Astrocyte of the spinal cord (primary cell): ENCODE results near the gene KAT6B.

Experiments used
- DNase-seq: peaks from one replicate; pipeline ENCODE4 v3.0.0; 2011; ENCODE audit warnings: low read depth, low spot score
- H3K4me3 ChIP-seq: 2 replicates; pipeline ENCODE4 v1.5.1; 2011; ENCODE audit warnings: low read depth, mild to moderate bottlenecking, low read length, moderate library complexity
- in situ Hi-C: cut with HindIII; loops from 2 replicates; pipeline ENCODE4 v1.10.0; 2017; ENCODE audit warnings: low sequenced_read_pairs
- TF ChIP-seq, protein P1 (sequence below): IDR thresholded peaks from 2 replicates; pipeline ENCODE4 v1.5.1; 2012; ENCODE audit warnings: low read depth, mild to moderate bottlenecking, low read length, inconsistent platforms

The KAT6B gene

DNA sequence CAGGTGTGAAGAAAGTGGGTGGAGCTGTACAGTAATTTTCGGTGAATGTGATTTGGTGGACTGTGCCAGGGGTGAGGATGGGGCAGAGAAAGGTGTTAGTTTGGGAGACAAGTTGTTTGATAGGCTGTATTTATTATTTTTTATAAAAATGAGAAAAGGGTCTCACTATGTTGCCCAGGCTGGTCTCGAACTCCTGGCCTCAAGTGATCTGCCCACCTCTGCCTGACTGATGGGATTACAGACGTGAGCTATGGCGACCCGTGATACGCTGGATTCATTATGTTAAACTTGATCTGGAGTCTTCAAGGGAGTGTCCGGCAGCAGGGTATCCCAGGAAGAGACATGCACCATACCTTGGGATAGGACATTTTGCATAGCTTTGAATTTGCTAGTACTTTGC is 1.3 kb downstream of the KAT6B start:
- TF ChIP-seq, protein P1, sequence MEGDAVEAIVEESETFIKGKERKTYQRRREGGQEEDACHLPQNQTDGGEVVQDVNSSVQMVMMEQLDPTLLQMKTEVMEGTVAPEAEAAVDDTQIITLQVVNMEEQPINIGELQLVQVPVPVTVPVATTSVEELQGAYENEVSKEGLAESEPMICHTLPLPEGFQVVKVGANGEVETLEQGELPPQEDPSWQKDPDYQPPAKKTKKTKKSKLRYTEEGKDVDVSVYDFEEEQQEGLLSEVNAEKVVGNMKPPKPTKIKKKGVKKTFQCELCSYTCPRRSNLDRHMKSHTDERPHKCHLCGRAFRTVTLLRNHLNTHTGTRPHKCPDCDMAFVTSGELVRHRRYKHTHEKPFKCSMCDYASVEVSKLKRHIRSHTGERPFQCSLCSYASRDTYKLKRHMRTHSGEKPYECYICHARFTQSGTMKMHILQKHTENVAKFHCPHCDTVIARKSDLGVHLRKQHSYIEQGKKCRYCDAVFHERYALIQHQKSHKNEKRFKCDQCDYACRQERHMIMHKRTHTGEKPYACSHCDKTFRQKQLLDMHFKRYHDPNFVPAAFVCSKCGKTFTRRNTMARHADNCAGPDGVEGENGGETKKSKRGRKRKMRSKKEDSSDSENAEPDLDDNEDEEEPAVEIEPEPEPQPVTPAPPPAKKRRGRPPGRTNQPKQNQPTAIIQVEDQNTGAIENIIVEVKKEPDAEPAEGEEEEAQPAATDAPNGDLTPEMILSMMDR = no peak
- DNase-seq = no peak
- peak overlapping the region; percentile 73 for H3K4me3 ChIP-seq
- in situ Hi-C loops = no loop called here

GRCh38 chr10:74828946-74829345 is 2.5 kb downstream of the KAT6B start:
- no peak overlapping the region for H3K4me3 ChIP-seq
- in situ Hi-C loops = no loop called here
- TF ChIP-seq, protein P1 = no peak
- DNase-seq = no peak

- in situ Hi-C loops = no loop called here
- DNase-seq = no peak
- TF ChIP-seq, protein P1 = no peak
- no peak overlapping the region for H3K4me3 ChIP-seq
These were observed 5.2 kb downstream of the KAT6B start for GRCh38 chr10:74831518-74832120.

DNA sequence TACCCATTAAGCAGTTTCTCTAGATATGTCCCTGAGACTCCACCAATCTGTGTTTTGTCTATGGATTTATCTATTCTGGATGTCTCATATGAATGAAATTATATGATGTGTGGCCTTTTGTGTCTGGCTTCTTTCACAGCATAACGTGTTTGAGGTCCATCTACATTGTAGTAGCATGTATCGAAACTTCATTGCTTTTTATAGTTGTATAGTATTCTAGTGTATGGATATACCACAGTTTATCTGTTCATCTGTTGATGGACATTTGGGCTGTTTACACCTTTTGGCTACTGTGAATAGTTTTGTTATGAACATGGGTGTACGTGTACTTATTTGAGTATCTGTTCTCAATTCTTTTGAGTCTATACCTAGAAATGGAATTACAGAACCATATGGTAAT is 9.6 kb downstream of the KAT6B start:
- no peak for DNase-seq
- in situ Hi-C loops = no loop called here
- no peak overlapping the region for H3K4me3 ChIP-seq
- TF ChIP-seq, protein P1 = no peak

DNA sequence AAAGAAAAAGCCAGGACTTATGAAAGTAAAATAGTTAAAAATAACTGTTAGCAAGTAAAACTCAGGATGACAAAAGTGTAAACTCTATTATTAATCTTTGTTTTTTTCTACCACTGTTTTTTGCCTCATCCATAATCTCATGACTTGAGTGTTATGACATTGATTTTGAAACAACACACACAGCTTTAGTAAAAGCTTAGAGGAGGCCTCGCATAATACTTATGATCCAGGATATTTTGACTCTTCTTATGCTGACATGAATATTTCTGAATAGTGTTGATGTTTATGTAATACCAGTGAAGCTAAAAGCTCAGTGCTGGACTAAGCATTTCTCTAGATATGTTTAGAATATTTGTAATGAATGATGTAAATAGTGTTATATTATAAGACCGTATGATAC is 10.5 kb downstream of the KAT6B start:
- in situ Hi-C loops = no loop called here
- no peak for DNase-seq
- no peak overlapping the region for H3K4me3 ChIP-seq
- TF ChIP-seq, protein P1 = no peak

GRCh38 chr10:74837743-74838142 is 11.3 kb downstream of the KAT6B start:
- DNase-seq = no peak
- in situ Hi-C loops = no loop called here
- TF ChIP-seq, protein P1 = no peak
- no peak overlapping the region for H3K4me3 ChIP-seq

GRCh38 chr10:74839708-74840107 is 13.3 kb downstream of the KAT6B start:
- TF ChIP-seq, protein P1 = no peak
- in situ Hi-C loops = no loop called here
- no peak for DNase-seq
- H3K4me3 ChIP-seq = no peak overlapping the region
